DMS53 treated with DMSO at 0.1 percent for 48 hours (cell line): ENCODE results near the gene SPINDOC.
A peak's percentile ranks its signal among the peaks of the same experiment; 100 is the strongest.
"Not testable (repeated sequence)": the region's sequence is repeated elsewhere in the genome, so short reads cannot be mapped to it uniquely, and the experiment has no call there.

Experiments used
- DNase-seq: peaks from one replicate; lab custom pipeline; 2025; ENCODE audit not compliant: unreplicated experiment; lab: John Stamatoyannopoulos, UW

The SPINDOC gene

DNA sequence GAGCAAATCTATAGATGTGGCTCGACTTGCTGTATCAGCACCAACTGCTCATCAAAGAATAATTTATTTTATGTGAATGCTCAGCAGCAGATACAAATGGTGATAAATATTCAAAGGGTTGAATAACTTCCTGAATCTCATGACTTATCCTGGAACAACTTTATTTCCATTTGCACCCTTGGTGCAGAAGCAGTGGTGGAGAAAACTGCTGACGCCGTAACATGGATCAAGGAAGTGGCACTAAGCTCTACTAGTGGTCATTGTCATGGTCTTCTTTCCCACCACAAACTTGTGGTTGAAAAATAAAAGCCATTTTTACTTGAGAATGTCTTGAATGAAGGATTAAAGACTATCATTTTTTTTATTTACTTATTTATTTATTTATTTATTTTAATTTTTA lies 40.2 kb downstream of the SPINDOC start:
- DNase-seq = no peak

- DNase-seq = no peak
These were observed 41.4 kb downstream of the SPINDOC start for GRCh38 chr11:63854696-63855095.

DNA sequence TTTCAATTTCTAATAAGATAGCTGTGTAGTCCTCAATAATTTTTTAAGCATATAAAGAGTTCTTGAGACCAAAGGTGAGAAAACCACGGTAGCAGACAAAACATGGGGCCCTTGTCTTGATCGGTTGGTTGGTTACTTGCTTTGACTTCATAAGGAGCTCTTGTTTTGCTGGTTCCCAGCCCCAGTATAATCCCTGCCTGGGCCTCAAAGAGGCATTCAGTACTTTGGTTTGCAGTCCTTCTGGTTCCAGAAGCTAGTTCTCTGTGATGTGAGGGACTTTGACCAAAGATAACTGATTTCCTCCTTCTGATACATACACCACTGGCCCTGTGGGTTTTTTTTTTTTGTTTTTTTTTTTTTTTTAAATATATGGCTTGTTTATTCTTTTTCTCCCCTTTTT lies 42.7 kb downstream of the SPINDOC start:
- no peak for DNase-seq

GRCh38 chr11:63858628-63859550 lies 45.6 kb downstream of the SPINDOC start:
- no peak for DNase-seq

DNA sequence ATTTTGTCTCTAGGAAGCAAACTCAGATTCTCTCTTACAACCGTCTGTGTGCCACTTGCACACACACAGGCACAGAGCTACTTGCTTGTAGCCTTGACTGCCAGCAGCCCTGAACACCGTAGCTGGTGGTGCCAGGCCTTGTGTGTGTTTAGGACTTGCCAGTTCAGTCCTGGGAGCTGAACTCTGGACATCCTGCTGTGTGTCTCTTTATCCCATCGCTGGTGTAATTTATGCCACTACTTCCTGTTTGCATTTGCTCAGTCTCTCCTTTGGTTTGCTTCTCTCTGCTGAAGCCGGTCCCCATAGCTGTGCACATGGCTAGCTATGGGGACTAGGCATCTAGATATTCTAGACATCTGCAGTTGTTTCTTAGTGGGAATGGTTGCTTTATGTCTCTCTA lies 49.7 kb downstream of the SPINDOC start:
- DNase-seq = peak; percentile 57

DNA sequence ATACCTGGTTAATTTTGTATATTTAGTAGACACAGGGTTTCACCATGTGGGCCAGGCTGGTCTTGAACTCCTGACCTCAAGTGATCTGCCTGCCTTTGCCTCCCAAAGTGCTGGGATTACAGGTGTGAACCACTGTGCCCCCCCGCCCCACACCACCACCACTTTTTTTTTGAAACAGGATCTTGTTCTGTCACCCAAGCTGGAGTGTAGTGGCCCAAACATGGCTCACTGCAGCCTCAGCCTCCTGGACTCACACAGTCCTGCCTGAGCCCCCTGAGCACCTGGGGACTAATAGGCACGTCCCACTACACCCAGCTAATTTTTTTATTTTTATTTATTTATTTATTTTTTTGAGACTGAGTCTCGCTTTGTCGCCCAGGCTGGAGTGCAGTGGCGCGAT lies 50.4 kb downstream of the SPINDOC start:
- not testable (repeated sequence) for DNase-seq

DNA sequence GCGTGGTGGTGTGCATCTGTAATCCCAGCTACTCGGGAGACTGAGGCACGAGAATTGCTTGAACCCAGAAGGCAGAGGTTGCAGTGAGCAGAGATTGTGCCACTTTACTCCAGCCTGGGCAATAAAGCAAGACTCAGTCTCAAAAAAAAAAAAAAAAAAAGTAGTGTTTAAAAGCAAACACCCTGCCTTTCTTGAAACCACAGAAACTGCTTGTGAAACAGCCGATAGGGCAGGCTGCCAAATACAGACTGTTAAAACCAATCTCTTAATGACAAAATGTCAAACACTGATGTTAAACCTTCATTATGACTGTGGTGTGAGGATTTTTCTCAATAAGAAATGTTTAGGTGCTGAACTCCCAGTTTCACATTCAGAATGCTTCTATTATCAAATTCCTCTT lies 53.0 kb downstream of the SPINDOC start:
- no peak for DNase-seq

DNA sequence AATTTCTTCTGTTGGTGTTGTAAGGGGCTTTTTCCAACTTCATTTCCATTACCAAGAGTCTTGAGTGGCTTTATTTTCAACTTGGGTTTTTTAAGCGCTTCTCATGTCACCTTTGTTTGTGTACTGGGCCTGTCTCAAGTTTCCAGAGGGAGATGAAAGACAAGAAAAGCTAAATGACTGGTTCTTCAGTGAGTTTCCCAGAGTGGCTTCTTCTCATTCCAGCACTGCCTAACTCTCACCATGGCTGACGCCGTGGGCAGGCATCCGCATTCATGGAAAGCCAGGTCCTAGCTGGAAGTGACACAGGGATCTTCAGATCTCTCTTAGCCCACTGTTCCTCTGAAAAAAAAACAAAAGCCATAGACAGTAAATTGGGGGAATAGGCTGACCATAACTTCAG lies 54.3 kb downstream of the SPINDOC start:
- DNase-seq = no peak

DNA sequence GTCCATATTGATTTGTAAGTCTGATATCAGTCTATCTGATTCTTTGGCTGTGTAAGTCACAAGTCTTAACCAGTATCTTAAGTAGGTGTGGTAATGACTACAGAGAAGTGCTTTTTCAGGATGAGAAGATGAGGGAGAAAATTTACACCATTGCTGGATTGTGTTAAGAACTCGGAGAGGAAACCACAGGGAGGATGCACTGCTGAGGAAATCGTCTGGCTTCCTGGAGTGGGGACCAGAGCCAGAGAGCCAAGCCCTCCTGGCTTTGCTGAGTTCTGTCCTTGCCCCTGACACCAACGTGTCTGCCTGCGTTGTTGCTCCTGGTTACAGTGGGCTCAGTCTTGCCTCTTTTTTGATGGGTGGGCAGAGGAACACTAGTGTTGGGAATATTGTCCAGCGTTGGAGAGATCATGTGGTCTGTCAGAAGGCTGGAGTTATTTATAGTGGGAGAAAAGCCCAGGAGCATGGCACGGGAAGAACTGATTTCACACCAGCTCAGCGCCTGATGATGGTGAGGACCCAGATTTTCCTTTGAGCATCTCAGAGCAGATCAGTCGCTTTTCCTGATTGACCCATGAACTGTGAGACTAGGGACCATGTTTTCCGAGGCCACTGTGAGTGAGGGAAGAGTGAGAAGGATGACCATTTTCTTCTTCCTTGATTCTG lies 55.3 kb downstream of the SPINDOC start:
- DNase-seq = no peak

GRCh38 chr11:63869171-63869591 lies 55.9 kb downstream of the SPINDOC start:
- DNase-seq = no peak

- no peak for DNase-seq
These were observed 56.4 kb downstream of the SPINDOC start for GRCh38 chr11:63869683-63870082.

- no peak for DNase-seq
These were observed 57.3 kb downstream of the SPINDOC start for GRCh38 chr11:63870351-63871140.

GRCh38 chr11:63871962-63872799 lies 58.9 kb downstream of the SPINDOC start:
- DNase-seq = peak; percentile 79

- no peak for DNase-seq
These were observed 59.5 kb downstream of the SPINDOC start for GRCh38 chr11:63872800-63873197.

DNA sequence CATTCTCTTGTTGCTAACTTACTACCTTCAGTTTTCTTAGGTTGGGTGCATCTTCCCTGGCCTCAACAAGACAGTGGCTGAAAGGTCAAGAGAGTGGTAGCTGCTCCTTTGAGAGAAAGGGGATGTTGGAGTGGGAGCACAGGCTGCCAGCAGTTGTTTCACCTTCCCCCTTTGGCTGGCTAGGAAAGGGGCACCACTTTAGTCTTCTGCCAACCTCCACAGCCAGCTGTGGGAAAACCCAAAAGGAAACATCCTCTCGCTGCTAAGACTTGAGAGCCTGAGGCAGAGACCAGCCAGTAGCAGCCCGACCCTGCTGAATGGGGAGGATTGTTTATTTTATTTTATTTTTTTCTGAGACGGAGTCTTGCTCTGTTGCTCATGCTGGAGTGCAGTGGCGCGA lies 60.1 kb downstream of the SPINDOC start:
- DNase-seq = no peak

GRCh38 chr11:63874511-63874910 lies 61.3 kb downstream of the SPINDOC start:
- DNase-seq = no peak

DNA sequence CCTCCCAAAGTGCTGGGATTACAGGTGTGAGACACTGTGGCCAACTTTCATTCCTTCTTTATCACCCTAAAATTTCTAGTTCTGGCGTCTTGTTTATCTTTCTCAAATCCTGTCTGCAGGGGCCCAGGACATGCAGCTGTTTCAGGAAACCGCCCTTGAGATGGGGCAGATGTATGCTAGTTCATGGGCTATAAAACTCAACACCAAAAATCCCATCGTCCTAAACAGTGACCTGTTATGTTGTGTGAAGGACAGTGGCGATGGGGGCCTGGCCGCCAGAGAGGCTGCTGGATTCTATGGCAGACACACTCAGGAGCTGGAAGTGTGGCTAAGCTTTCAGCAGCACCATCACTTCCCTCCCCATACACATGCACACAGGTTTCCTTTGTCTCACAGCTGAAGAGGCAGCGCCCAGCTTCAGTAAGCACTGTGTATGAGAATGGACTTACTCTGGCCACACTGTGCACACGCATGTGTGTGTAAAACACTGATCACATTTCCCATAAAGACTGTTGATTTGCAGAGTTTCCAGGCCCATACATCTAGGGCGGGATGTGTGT lies 62.3 kb downstream of the SPINDOC start:
- no peak for DNase-seq

GRCh38 chr11:63876616-63877015 lies 63.4 kb downstream of the SPINDOC start:
- DNase-seq = no peak
